Gastroesophageal sphincter (tissue), 3 donors: ENCODE data around the gene SPATA3.

ENCODE experiments used
- EP300 ChIP-seq: sonication (generic); formaldehyde crosslinking; IDR thresholded peaks from one replicate; pipeline ENCODE4 v1.6.1; 2017; ENCODE audit warnings: antibody characterized with exemption, mild to moderate bottlenecking
- POLR2AphosphoS5 ChIP-seq: sonication (generic); formaldehyde crosslinking; IDR thresholded peaks from one replicate; pipeline ENCODE4 v1.6.1; 2017; ENCODE audit warnings: antibody characterized with exemption
- TF ChIP-seq, protein P1 (sequence below), 4 experiments: fragments of 200-600 bp in 2 of 4; fragments of 450-650 bp in 2 of 4; sonication (generic) in 1 of 4; IDR thresholded peaks; one replicate each; pipeline ENCODE4 v1.5.1; 2017 to 2019; ENCODE audit warnings: antibody characterized with exemption in 4 of 4, mild to moderate bottlenecking in 2 of 4, moderate library complexity in 2 of 4

DNA sequence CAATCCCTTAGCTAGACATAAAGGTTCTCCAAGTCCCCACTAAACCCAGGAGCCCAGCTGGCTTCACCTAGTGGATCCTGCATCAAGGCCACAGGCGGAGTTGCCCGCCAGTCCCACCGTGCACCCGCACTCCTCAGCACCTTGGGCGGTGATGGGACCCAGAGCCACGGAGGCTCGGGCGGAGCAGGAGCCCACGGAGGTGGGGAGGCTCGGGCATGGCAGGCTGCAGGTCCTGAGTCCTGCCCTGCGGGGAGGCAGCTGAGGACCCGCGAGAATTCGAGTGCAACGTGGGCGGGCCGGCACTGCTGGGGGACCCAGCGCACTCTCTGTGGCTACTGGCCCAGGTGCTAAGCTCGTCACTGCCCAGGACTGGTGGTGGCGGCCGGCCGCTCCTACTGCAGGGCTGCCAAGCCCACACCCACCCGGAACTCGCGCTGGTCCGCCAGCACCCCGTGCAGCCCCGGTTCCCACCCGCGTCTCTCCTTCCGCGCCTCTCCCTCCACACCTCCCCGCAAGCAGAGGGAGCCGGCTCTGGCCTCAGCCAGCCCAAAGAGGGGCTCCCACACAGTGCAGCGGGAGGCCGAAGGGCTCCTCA, 31.7 kb upstream of the SPATA3 start:
- TF ChIP-seq, protein P1, sequence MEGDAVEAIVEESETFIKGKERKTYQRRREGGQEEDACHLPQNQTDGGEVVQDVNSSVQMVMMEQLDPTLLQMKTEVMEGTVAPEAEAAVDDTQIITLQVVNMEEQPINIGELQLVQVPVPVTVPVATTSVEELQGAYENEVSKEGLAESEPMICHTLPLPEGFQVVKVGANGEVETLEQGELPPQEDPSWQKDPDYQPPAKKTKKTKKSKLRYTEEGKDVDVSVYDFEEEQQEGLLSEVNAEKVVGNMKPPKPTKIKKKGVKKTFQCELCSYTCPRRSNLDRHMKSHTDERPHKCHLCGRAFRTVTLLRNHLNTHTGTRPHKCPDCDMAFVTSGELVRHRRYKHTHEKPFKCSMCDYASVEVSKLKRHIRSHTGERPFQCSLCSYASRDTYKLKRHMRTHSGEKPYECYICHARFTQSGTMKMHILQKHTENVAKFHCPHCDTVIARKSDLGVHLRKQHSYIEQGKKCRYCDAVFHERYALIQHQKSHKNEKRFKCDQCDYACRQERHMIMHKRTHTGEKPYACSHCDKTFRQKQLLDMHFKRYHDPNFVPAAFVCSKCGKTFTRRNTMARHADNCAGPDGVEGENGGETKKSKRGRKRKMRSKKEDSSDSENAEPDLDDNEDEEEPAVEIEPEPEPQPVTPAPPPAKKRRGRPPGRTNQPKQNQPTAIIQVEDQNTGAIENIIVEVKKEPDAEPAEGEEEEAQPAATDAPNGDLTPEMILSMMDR (IDR thresholded peaks at IDR 0.05): no peak
- TF ChIP-seq EP300 (no peak), POLR2AphosphoS5 (no peak)
